Liver (tissue), 9 donors: ENCODE measurements around the gene ZNF117. TPM values are rescaled to one million over a fixed set of nuclear protein-coding genes. Genes with fewer than 3 reads are reported as not detected.

Source experiments
- DNase-seq: peaks from one replicate; pipeline ENCODE4 v3.0.0-alpha.2; 2017; ENCODE audit warnings: low spot score
- H3K27ac ChIP-seq, 2 donors: one replicate each; pipeline ENCODE4 v1.7.0; 2013; ENCODE audit warnings: inconsistent platforms in 2 of 2, low read length in 2 of 2, control low read depth in 1 of 2, low read depth in 1 of 2, mild to moderate bottlenecking in 1 of 2
- H3K27me3 ChIP-seq, 4 donors: one replicate each; pipeline versions ENCODE4 v1.6.1 to v1.7.0; 2013; ENCODE audit warnings: low read length in 3 of 4, inconsistent platforms in 1 of 4, mild to moderate bottlenecking in 1 of 4, moderate library complexity in 1 of 4; ENCODE audit not compliant: control insufficient read depth in 4 of 4, insufficient read depth in 4 of 4
- H3K36me3 ChIP-seq, 4 donors: one replicate each; pipeline versions ENCODE4 v1.6.1 to v1.7.0; 2013; ENCODE audit warnings: low read length in 3 of 4, mild to moderate bottlenecking in 3 of 4, low read depth in 1 of 4, moderate library complexity in 1 of 4; ENCODE audit not compliant: control insufficient read depth in 4 of 4, insufficient read depth in 3 of 4
- H3K4me1 ChIP-seq, 4 donors: one replicate each; pipeline versions ENCODE4 v1.6.1 to v1.7.0; 2013; ENCODE audit warnings: low read length in 3 of 4, mild to moderate bottlenecking in 3 of 4, moderate library complexity in 1 of 4; ENCODE audit not compliant: control insufficient read depth in 4 of 4, insufficient read depth in 4 of 4
- H3K4me3 ChIP-seq, 3 donors: one replicate each; pipeline versions ENCODE4 v1.6.1 to v1.7.0; 2013; ENCODE audit warnings: low read length in 3 of 3, control low read depth in 1 of 3, low read depth in 1 of 3, mild to moderate bottlenecking in 1 of 3
- H3K9ac ChIP-seq, 2 donors: one replicate each; pipeline ENCODE4 v1.7.0; 2013; ENCODE audit warnings: low read length in 2 of 2, mild to moderate bottlenecking in 2 of 2, moderate library complexity in 2 of 2, control low read depth in 1 of 2, low read depth in 1 of 2
- H3K9me3 ChIP-seq, 4 donors: one replicate each; pipeline versions ENCODE4 v1.6.1 to v1.7.0; 2013; ENCODE audit warnings: low read length in 3 of 4; ENCODE audit not compliant: control insufficient read depth in 4 of 4
- ATF3 ChIP-seq: IDR thresholded peaks from 2 replicates; pipeline ENCODE4 v1.6.1; 2016; ENCODE audit warnings: antibody characterized with exemption
- CTCF ChIP-seq: fragments of 150-350 bp; IDR thresholded peaks from 2 replicates; pipeline ENCODE4 v1.5.1; 2017; ENCODE audit warnings: improper control_type of control experiment, low read depth, low read length; ENCODE audit not compliant: missing input control
- EGR1 ChIP-seq, 2 donors: IDR thresholded peaks; 2 replicates each; pipeline ENCODE4 v1.6.1; 2016 to 2018; ENCODE audit warnings: antibody characterized with exemption in 2 of 2, low read depth in 2 of 2
- FOXA1 ChIP-seq: IDR thresholded peaks from 2 replicates; pipeline ENCODE4 v1.6.1; 2016; ENCODE audit warnings: antibody characterized with exemption
- FOXA2 ChIP-seq: IDR thresholded peaks from 2 replicates; pipeline ENCODE4 v1.6.1; 2016; ENCODE audit warnings: antibody characterized with exemption
- GABPA ChIP-seq, 2 donors: IDR thresholded peaks in 1 of 2; conservative IDR thresholded peaks in 1 of 2; 2 replicates each; pipeline ENCODE4 v1.6.1; 2016; ENCODE audit warnings: antibody characterized with exemption in 2 of 2, mild to moderate bottlenecking in 1 of 2, moderate library complexity in 1 of 2
- HNF4A ChIP-seq, 2 donors: conservative IDR thresholded peaks; 2 replicates each; pipeline ENCODE4 v1.6.1; 2016; ENCODE audit warnings: antibody characterized with exemption in 2 of 2, mild to moderate bottlenecking in 2 of 2
- HNF4G ChIP-seq: IDR thresholded peaks from 2 replicates; pipeline ENCODE4 v1.6.1; 2016; ENCODE audit warnings: antibody characterized with exemption
- JUND ChIP-seq, 2 donors: IDR thresholded peaks; 2 replicates each; pipeline ENCODE4 v1.6.1; 2016; ENCODE audit warnings: antibody characterized with exemption in 2 of 2
- MAX ChIP-seq: IDR thresholded peaks from 2 replicates; pipeline ENCODE4 v1.6.1; 2016; ENCODE audit warnings: antibody characterized with exemption
- NR2F2 ChIP-seq: IDR thresholded peaks from 2 replicates; pipeline ENCODE4 v1.6.1; 2016; ENCODE audit warnings: antibody characterized with exemption
- RAD21 ChIP-seq, 2 donors: IDR thresholded peaks; 2 replicates each; pipeline ENCODE4 v1.6.1; 2016; ENCODE audit warnings: antibody characterized with exemption in 2 of 2, mild to moderate bottlenecking in 2 of 2
- REST ChIP-seq: IDR thresholded peaks from 2 replicates; pipeline ENCODE4 v1.6.1; 2016; ENCODE audit warnings: antibody characterized with exemption, mild to moderate bottlenecking
- RXRA ChIP-seq, 2 donors: IDR thresholded peaks; 2 replicates each; pipeline ENCODE4 v1.6.1; 2017 to 2018; ENCODE audit warnings: antibody characterized with exemption in 2 of 2, mild to moderate bottlenecking in 1 of 2
- SP1 ChIP-seq: IDR thresholded peaks from 2 replicates; pipeline ENCODE4 v1.6.1; 2018; ENCODE audit warnings: antibody characterized with exemption, mild to moderate bottlenecking
- TAF1 ChIP-seq: conservative IDR thresholded peaks from 2 replicates; pipeline ENCODE4 v1.6.1; 2016; ENCODE audit warnings: antibody characterized with exemption, mild to moderate bottlenecking
- YY1 ChIP-seq: IDR thresholded peaks from 2 replicates; pipeline ENCODE4 v1.6.1; 2016; ENCODE audit warnings: antibody characterized with exemption, mild to moderate bottlenecking
- WGBS: extraction: QIAGEN DNeasy Blood & Tissue Kit; methylation state at CpG from one replicate; pipeline ENCODE4 v1.1.7; 2013; 5-methylcytosine and 5-hydroxymethylcytosine counted together
- polyA plus RNA-seq, 2 donors: library from polyadenylated mRNA; stranded (reverse) in 1 of 2; unstranded in 1 of 2; fragments of 200-250 nt in 1 of 2; fragments of >200 nt in 1 of 2; fragmentation: Nextera tagmentation in 1 of 2; extraction: Ambion mirVana in 1 of 2; gene quantifications; one replicate each; pipeline versions ENCODE4 v1.2.1 to v1.2.3, GENCODE V29; 2013 to 2015
- total RNA-seq, 2 donors: library from RNA; depleted of rRNA; stranded (reverse); fragments of >200 nt; gene quantifications; one replicate each; pipeline ENCODE4 v1.2.3, GENCODE V29; 2014
- donor health status: healthy.
- donor health status: healthy.
- donor health status: healthy.
- donor health status: healthy.
- donor health status: healthy.

ZNF117 gene
- total and polyA plus RNA-seq, 4 donors = 0.69 to 4.3 (median 2.5) TPM

GRCh38 chr7:64978497-64979203 is 12.2 kb downstream of the ZNF117 start:
- H3K27me3 ChIP-seq = no peaks in the 10 kb centered on the region
- no peak overlapping the region for H3K27ac ChIP-seq
- peaks cover 0 to 40% (median 24%) of the 10 kb centered on the region in 4 donors for H3K36me3 ChIP-seq
- no peak overlapping the region for H3K9ac ChIP-seq
- TF ChIP-seq HNF4G = no peak
- TF ChIP-seq FOXA2 = no peak
- TF ChIP-seq SP1 = no peak
- no peak for TF ChIP-seq MAX
- TF ChIP-seq GABPA (IDR thresholded peaks at IDR 0.05 in 1 of 2, conservative IDR thresholded peaks at IDR 0.05 in 1 of 2) = no peak
- TF ChIP-seq HNF4A (conservative IDR thresholded peaks at IDR 0.05) = no peak
- no peak for TF ChIP-seq NR2F2
- DNase-seq = no peak
- H3K4me1 ChIP-seq = no peaks in the 10 kb centered on the region
- H3K4me3 ChIP-seq = peak overlapping the region in 2 of 3 donors; percentile 29 to 63
- WGBS = 99% methylated on average over 5 of the region's 5 CpGs
- peaks cover 16 to 82% (median 41%) of the 10 kb centered on the region in 4 donors for H3K9me3 ChIP-seq

- H3K27ac ChIP-seq = no peak overlapping the region
- H3K9ac ChIP-seq = no peak overlapping the region
- TF ChIP-seq ATF3 = no peak
- TF ChIP-seq YY1 = no peak
- TF ChIP-seq HNF4G = no peak
- no peak for TF ChIP-seq CTCF
- no peak for TF ChIP-seq SP1
- TF ChIP-seq RXRA (IDR thresholded peaks at IDR 0.05) = no peak
- no peak for TF ChIP-seq NR2F2
- TF ChIP-seq FOXA2 = no peak
- no peak for TF ChIP-seq RAD21 (IDR thresholded peaks at IDR 0.05)
- no peaks in the 10 kb centered on the region for H3K4me1 ChIP-seq
- H3K4me3 ChIP-seq = no peak overlapping the region
- H3K27me3 ChIP-seq = no peaks in the 10 kb centered on the region
- peaks cover 1 to 13% (median 5%) of the 10 kb centered on the region in 4 donors for H3K9me3 ChIP-seq
- H3K36me3 ChIP-seq = no peaks in the 10 kb centered on the region
- no peak for DNase-seq
Measured at GRCh38 chr7:64965594-64965993, 25.2 kb downstream of the ZNF117 start.

GRCh38 chr7:64959072-64959747 is 31.6 kb downstream of the ZNF117 start:
- Histone ChIP-seq H3K9ac (no peak overlapping the region), H3K36me3 (no peaks in the 10 kb centered on the region), H3K4me1 (no peaks in the 10 kb centered on the region), H3K27ac (no peak overlapping the region), H3K27me3 (no peaks in the 10 kb centered on the region), H3K9me3 (peaks cover 0 to 7% (median under 1%) of the 10 kb centered on the region in 4 donors), H3K4me3 (no peak overlapping the region)
- TF ChIP-seq HNF4A (conservative IDR thresholded peaks at IDR 0.05) = no peak
- TF ChIP-seq MAX = no peak
- no peak for TF ChIP-seq GABPA (IDR thresholded peaks at IDR 0.05 in 1 of 2, conservative IDR thresholded peaks at IDR 0.05 in 1 of 2)
- no peak for TF ChIP-seq TAF1
- no peak for TF ChIP-seq YY1
- no peak for TF ChIP-seq SP1
- no peak for TF ChIP-seq RXRA (IDR thresholded peaks at IDR 0.05)
- TF ChIP-seq REST = no peak
- TF ChIP-seq JUND (IDR thresholded peaks at IDR 0.05) = no peak
- no peak for TF ChIP-seq NR2F2
- TF ChIP-seq RAD21 (IDR thresholded peaks at IDR 0.05) = no peak
- TF ChIP-seq EGR1 (IDR thresholded peaks at IDR 0.05; ENCODE audit: low read depth in 2 of 2) = no peak
- TF ChIP-seq FOXA2 = no peak
- no peak for TF ChIP-seq FOXA1
- TF ChIP-seq ATF3 = no peak
- no peak for TF ChIP-seq HNF4G
- no peak for DNase-seq
- 85% methylated on average over 3 of the region's 3 CpGs for WGBS
